ENCODE data around the gene MAD1L1. TPM values are rescaled to one million over a fixed set of nuclear protein-coding genes. Genes with fewer than 3 reads are reported as not detected.
A peak's percentile ranks its signal among the peaks of the same experiment; 100 is the strongest.

The MAD1L1 gene
- total and polyA plus RNA-seq, 2 donors (not counting 3 experiments of a cell fraction or from before 2014, with no cell fraction given), result 34.1 to 42.3 TPM

- no TSS peak for BruUV-seq (replicated peaks)
- CTCF ChIA-PET, result no interaction called here
Measured at GRCh38 chr7:1810961-1811849, 421.5 kb downstream of the MAD1L1 start.

More at GRCh38 chr7:1810961-1811849, 421.5 kb downstream of the MAD1L1 start:
- Histone ChIP-seq H3K9me1 (replicated peaks; ENCODE audit: control insufficient read depth, extremely low read depth, insufficient read depth, low read length) (no peaks in the 10 kb centered on the region), H3K4me2 (ENCODE audit: insufficient read depth, low read length) (no peak overlapping the region), H3K4me3 (replicated peaks in 1 of 3; ENCODE audit: insufficient read depth in 1 of 3, low read depth in 1 of 3, low read length in 3 of 3) (no peak overlapping the region), H2AFZ (ENCODE audit: low read depth, low read length) (no peak overlapping the region), H3K4me1 (ENCODE audit: control insufficient read depth, extremely low read depth, insufficient read depth, low read length) (no peaks in the 10 kb centered on the region), H3K9me3 (replicated peaks; ENCODE audit: control insufficient read depth, insufficient read depth, low read length) (no peaks in the 10 kb centered on the region), H3K36me3 (ENCODE audit: control insufficient read depth in 2 of 2, extremely low read depth in 1 of 2, insufficient read depth in 2 of 2, low read length in 2 of 2) (no peaks in the 10 kb centered on the region), H3K27ac (ENCODE audit: insufficient read depth, low read depth, low read length) (no peak overlapping the region), H3K9ac (replicated peaks; ENCODE audit: extremely low read depth, insufficient read depth, low read length) (no peak overlapping the region), H4K20me1 (replicated peaks; ENCODE audit: control insufficient read depth, extremely low read depth, insufficient read depth, low read length) (no peaks in the 10 kb centered on the region), H3K79me2 (ENCODE audit: control insufficient read depth, insufficient read depth, low read length) (no peaks in the 10 kb centered on the region), H3K27me3 (ENCODE audit: control insufficient read depth in 2 of 2, insufficient read depth in 2 of 2, low read length in 2 of 2) (no peaks in the 10 kb centered on the region)
- DNase-seq (ENCODE audit: low read depth, low spot score) (no peak), FAIRE-seq (no peak)
- POLR2A ChIA-PET, result no interaction called here
- intact Hi-C loops (cut with micrococcal nuclease) (no loop called here), dilution Hi-C loops (cut with MboI; ENCODE audit: extremely low pct_ligation_motif_present, low sequenced_read_pairs) (no loop called here)
- peak; percentile 36 for TF ChIP-seq MAX (IDR thresholded peaks at IDR 0.05; ENCODE audit: insufficient read depth, insufficient read length)
- TF ChIP-seq CTCF (IDR thresholded peaks at IDR 0.05; ENCODE audit: extremely low read depth in 1 of 2, insufficient read depth in 1 of 2, low read depth in 1 of 2, low read length in 2 of 2), result no peak
- TF ChIP-seq POLR2AphosphoS5 (IDR thresholded peaks at IDR 0.05; ENCODE audit: insufficient read depth, low read depth, low read length), result no peak
